Calu3 (cell line): ENCODE measurements around the gene PCDHGB1. TPM values are rescaled to one million over a fixed set of nuclear protein-coding genes. Genes with fewer than 3 reads are reported as not detected.
"Not testable (repeated sequence)": the region's sequence is repeated elsewhere in the genome, so short reads cannot be mapped to it uniquely, and the experiment has no call there.

Source experiments
- BruUV-seq: library from RNA; stranded (reverse); fragments of 400-500 nt; replicated peaks from 2 replicates; lab custom pipeline; 2021; lab: Mats Ljungman, UMichigan
- CTCF ChIA-PET: fragments of 300-600 bp; sonication (Branson Sonifier 250); formaldehyde crosslinking; loops from one replicate; lab custom pipeline; 2022; ENCODE audit warnings: antibody characterized with exemption; lab: Charles Lee
- DNase-seq: peaks from one replicate; pipeline ENCODE4 v3.0.0; 2022
- H3K27ac Mint-ChIP-seq: one replicate; pipeline ENCODE4 v1.8.0; 2022; ENCODE audit warnings: mixed read lengths; ENCODE audit not compliant: unreplicated experiment
- H3K27me3 Mint-ChIP-seq: one replicate; pipeline ENCODE4 v1.8.0; 2022; ENCODE audit warnings: mixed read lengths; ENCODE audit not compliant: unreplicated experiment
- H3K36me3 Mint-ChIP-seq: one replicate; pipeline ENCODE4 v1.8.0; 2022; ENCODE audit warnings: mild to moderate bottlenecking, moderate library complexity, mixed read lengths; ENCODE audit not compliant: insufficient read depth, unreplicated experiment
- H3K4me1 Mint-ChIP-seq: one replicate; pipeline ENCODE4 v1.8.0; 2022; ENCODE audit warnings: mild to moderate bottlenecking, low read depth, mixed read lengths; ENCODE audit not compliant: unreplicated experiment
- H3K4me3 Mint-ChIP-seq: one replicate; pipeline ENCODE4 v1.8.0; 2022; ENCODE audit warnings: mild to moderate bottlenecking, low read depth, moderate library complexity, mixed read lengths; ENCODE audit not compliant: unreplicated experiment
- H3K9me3 Mint-ChIP-seq: one replicate; pipeline ENCODE4 v1.8.0; 2022; ENCODE audit warnings: low read depth, mixed read lengths; ENCODE audit not compliant: unreplicated experiment
- CTCF ChIP-seq: fragments of 200-600 bp; IDR thresholded peaks from one replicate; pipeline ENCODE4 v1.8.0; 2022; ENCODE audit warnings: antibody characterized with exemption; ENCODE audit not compliant: unreplicated experiment
- intact Hi-C: fragments of 100-400 bp; cut with micrococcal nuclease; formaldehyde crosslinking; loops from one replicate; pipeline ENCODE4 v1.10.0; 2022; ENCODE audit not compliant: unreplicated experiment
- total RNA-seq: library from RNA; stranded (reverse); gene quantifications from 2 replicates; pipeline ENCODE4 v1.2.3, GENCODE V29; 2022

PCDHGB1 gene
- total RNA-seq, 1 experiment from 2014 or later, result 0.19 TPM

DNA sequence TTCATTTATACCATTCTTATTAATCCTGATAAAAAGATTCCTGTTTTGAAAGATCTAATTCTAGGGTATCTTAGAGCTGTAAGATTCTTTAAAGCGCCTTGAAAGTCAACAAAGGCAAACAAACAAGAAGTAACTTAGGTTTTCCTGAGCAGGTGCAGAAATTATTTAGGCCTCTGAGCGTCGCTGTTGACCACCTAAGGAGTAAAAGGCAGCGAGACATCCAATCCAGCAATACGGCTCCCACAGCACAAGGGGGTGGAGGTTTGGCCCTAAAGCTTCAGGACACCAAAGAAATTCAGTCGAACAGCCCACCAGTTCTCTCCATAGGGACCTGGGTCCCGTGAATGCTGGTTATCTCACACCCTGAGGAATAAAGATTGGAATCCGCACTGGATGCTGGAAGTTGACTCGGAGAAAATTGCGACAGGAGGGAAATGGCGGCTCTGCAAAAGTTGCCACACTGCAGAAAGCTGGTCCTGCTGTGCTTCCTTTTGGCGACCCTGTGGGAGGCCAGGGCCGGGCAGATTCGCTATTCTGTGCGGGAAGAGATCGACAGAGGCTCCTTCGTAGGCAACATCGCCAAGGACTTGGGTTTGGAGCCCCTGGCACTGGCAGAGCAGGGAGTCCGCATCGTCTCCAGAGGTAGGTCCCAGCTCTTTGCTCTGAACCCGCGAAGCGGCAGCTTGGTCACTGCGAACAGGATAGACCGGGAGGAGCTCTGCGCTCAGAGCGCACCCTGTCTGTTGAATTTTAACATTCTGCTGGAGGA lies 11.2 kb upstream of the PCDHGB1 start, which contains the start of gene PCDHGA2:
Gene PCDHGA2 (plus strand): TSS at position 223 of the 769 bp plus-strand sequence.
- Mint-ChIP-seq H3K9me3 (peaks cover 23% of the 10 kb centered on the region), H3K4me1 (no peaks in the 10 kb centered on the region), H3K4me3 (no peak within 1 kb of the TSS), H3K36me3 (no peaks in the 10 kb centered on the region), H3K27ac (no peak within 1 kb of the TSS), H3K27me3 (no peaks in the 10 kb centered on the region)
- TF ChIP-seq CTCF, result no peak
- CTCF ChIA-PET, result interaction anchor here (0.6 kb wide), 1 partner anchor 10 kb away, joined by 3 read pairs; no protein-coding TSS in a partner anchor
- intact Hi-C loops, result no loop called here
- no peak for DNase-seq
- no TSS peak for BruUV-seq

GRCh38 chr5:141340781-141341354 lies 9.0 kb upstream of the PCDHGB1 start:
- H3K9me3 Mint-ChIP-seq, result peaks cover 27% of the 10 kb centered on the region
- DNase-seq, BruUV-seq, H3K36me3 Mint-ChIP-seq, H3K4me1 Mint-ChIP-seq, H3K27ac Mint-ChIP-seq, H3K27me3 Mint-ChIP-seq, CTCF ChIA-PET, intact Hi-C loops, H3K4me3 Mint-ChIP-seq: not testable (repeated sequence)

DNA sequence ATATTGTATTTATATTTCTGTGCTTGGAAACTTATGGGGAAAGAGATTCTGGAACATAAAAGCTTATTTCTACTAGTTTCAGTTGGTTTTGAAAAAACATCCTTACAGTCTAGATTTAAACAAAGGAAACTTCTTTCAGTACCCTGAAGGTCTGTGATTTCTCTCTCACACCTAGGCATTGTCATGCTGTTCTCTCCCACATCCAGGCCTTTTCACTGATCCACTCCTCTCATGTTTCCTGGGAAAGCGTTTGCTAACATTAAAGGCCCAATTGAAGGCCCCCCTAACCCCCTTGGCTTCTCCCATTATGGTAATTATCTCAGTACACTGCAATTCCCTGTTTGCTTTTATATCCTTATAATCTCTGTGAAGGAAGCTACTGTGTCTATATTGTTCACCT lies 7.1 kb upstream of the PCDHGB1 start:
- intact Hi-C loops, result no loop called here
- Mint-ChIP-seq H3K4me3 (no peak overlapping the region), H3K9me3 (peaks cover 27% of the 10 kb centered on the region), H3K4me1 (no peaks in the 10 kb centered on the region), H3K27me3 (no peaks in the 10 kb centered on the region), H3K27ac (no peak overlapping the region), H3K36me3 (no peaks in the 10 kb centered on the region)
- no peak for DNase-seq
- TF ChIP-seq CTCF, result no peak
- no TSS peak for BruUV-seq
- CTCF ChIA-PET, result no interaction called here

DNA sequence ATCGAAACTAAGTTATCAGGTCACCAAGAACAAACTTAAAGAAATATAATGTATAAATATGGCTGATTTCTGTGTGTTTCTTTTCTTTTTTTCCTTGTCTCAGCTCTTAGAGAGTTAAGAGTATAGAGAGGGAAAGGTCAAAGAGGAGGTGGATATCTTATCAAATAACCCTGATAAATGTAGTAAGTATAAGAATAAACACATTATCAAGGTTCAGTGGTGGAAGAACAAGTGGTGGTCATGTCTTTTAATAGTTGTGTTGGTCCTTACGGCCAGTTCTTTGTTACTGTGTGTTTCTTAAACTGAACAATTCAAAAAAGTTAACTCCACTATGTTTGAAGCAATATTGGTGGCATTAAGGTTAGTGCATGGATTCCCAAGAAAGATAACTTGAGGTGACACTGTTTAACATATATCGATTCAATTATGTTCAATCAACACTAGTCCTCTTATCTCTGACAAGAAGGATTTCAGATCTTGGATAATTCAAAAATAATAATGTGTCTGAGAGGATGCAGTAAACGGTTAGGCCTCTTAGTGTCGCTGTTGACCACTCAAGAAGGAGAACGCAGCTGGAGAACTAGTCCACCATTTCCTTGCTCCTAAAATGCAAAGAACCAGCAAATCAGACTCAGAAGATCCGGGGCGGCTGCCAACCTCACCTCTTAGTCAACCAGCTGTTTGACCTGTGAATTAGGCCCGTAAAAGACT lies 6.5 kb upstream of the PCDHGB1 start, which contains the start of gene PCDHGA3:
Gene PCDHGA3 (plus strand): TSS at position 588 of the 711 bp plus-strand sequence. CDS start 205 bp downstream, outside the sequence.
- CTCF ChIA-PET, result no interaction called here
- Mint-ChIP-seq H3K36me3 (no peaks in the 10 kb centered on the region), H3K9me3 (peaks cover 23% of the 10 kb centered on the region), H3K27ac (no peak within 1 kb of the TSS), H3K4me3 (no peak within 1 kb of the TSS), H3K27me3 (no peaks in the 10 kb centered on the region), H3K4me1 (no peaks in the 10 kb centered on the region)
- no peak for TF ChIP-seq CTCF
- no peak for DNase-seq
- intact Hi-C loops, result no loop called here
- no TSS peak for BruUV-seq
